Measurements from ENCODE around the gene SUGP2.
A peak's percentile ranks its signal among the peaks of the same experiment; 100 is the strongest.

SUGP2 gene

GRCh38 chr19:19033426-19034203 lies at the start of gene SUGP2, which contains the start of gene ARMC6:
TSS of gene SUGP2 (minus strand) at chr19:19033517. CDS start at chr19:19031071, 2,446 bp downstream.
TSS of gene ARMC6 (plus strand) at chr19:19033603. CDS start at chr19:19034210, 607 bp downstream.
- ATAC-seq (replicated peaks; ENCODE audit: extremely low read depth, poor library complexity, severe bottlenecking) (peak; percentile 81), DNase-seq (ENCODE audit: low spot score in 2 of 2) (peak; percentile 83 to 86)
- Mint-ChIP-seq H3K9me3 (no peaks in the 10 kb centered on the region), H3K27me3 (no peaks in the 10 kb centered on the region), H3K27ac (ENCODE audit: low read depth) (peak within 1 kb of the TSS; percentile 90), H3K36me3 (ENCODE audit: insufficient read depth) (peaks cover 26% of the 10 kb centered on the region), H3K4me1 (peaks cover 16% of the 10 kb centered on the region), H3K4me3 (peak within 1 kb of the TSS; percentile 91)

DNA sequence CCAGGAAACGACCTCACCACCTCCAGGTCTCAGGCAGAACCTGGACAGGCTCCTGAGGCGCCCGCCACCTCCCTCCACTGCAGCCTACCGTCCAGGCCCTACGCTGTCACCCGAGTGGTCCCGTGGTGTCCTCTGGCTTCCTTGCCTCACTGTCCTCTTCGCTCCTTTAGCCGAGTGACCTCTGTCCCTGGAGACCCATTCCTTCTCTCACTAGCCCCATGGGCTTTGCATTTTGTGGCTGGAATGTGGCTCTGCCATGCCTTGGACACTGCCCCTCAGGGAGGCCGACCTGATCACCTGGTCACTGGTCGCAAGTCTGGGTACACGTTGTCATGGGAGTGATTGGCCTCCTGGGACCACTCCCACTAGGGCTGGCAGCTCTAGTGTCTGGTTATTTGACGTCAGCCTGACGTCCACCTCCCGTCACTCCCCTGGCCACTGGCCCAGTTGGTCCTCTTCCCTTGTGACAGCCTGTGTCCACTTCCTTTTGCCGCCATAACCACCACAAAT lies 48.4 kb upstream of the SUGP2 start:
- DNase-seq (ENCODE audit: low spot score in 2 of 2), result no peak
- Mint-ChIP-seq H3K27ac (ENCODE audit: low read depth) (peak overlapping the region; percentile 12), H3K36me3 (ENCODE audit: insufficient read depth) (peaks cover 12% of the 10 kb centered on the region), H3K4me1 (peaks cover 52% of the 10 kb centered on the region), H3K9me3 (no peaks in the 10 kb centered on the region), H3K4me3 (no peak overlapping the region), H3K27me3 (no peaks in the 10 kb centered on the region)
- no peak for ATAC-seq (replicated peaks; ENCODE audit: extremely low read depth, poor library complexity, severe bottlenecking)

- Mint-ChIP-seq H3K9me3 (no peaks in the 10 kb centered on the region), H3K36me3 (ENCODE audit: insufficient read depth) (peaks cover 12% of the 10 kb centered on the region), H3K4me1 (peaks cover 53% of the 10 kb centered on the region), H3K27me3 (no peaks in the 10 kb centered on the region), H3K27ac (ENCODE audit: low read depth) (peak overlapping the region; percentile 35), H3K4me3 (no peak overlapping the region)
- DNase-seq (ENCODE audit: low spot score in 2 of 2) (no peak), ATAC-seq (replicated peaks; ENCODE audit: extremely low read depth, poor library complexity, severe bottlenecking) (no peak)
These were observed 46.3 kb upstream of the SUGP2 start for GRCh38 chr19:19079571-19079970.

- Mint-ChIP-seq H3K4me1 (peaks cover 47% of the 10 kb centered on the region), H3K36me3 (ENCODE audit: insufficient read depth) (peaks cover 14% of the 10 kb centered on the region), H3K4me3 (no peak overlapping the region), H3K27ac (ENCODE audit: low read depth) (no peak overlapping the region), H3K27me3 (no peaks in the 10 kb centered on the region), H3K9me3 (no peaks in the 10 kb centered on the region)
- ATAC-seq (replicated peaks; ENCODE audit: extremely low read depth, poor library complexity, severe bottlenecking) (no peak), DNase-seq (ENCODE audit: low spot score in 2 of 2) (no peak)
These were observed 45.5 kb upstream of the SUGP2 start for GRCh38 chr19:19078801-19079200.

DNA sequence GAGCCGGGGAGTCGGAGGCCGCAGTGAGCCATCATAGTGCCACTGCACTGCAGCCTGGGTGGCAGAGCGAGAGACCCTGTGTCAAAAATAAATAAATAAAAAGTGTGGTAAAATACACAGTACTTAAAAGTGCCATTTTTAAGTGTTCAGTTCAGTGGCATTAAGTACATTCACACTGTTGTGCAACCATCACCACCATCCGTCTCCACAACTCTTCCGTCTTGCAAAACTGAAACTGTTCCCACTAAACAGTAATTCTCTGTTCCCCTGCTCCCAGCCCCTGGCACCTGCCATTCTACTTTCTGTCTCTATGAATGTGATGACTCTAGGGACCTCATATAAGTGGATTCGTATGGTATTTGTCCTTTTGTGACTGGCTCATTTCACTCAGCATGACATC lies 43.8 kb upstream of the SUGP2 start:
- DNase-seq (ENCODE audit: low spot score in 2 of 2) (no peak), ATAC-seq (replicated peaks; ENCODE audit: extremely low read depth, poor library complexity, severe bottlenecking) (no peak)
- Mint-ChIP-seq H3K27me3 (no peaks in the 10 kb centered on the region), H3K4me1 (peaks cover 51% of the 10 kb centered on the region), H3K27ac (ENCODE audit: low read depth) (no peak overlapping the region), H3K9me3 (no peaks in the 10 kb centered on the region), H3K36me3 (ENCODE audit: insufficient read depth) (peaks cover 16% of the 10 kb centered on the region), H3K4me3 (no peak overlapping the region)

- ATAC-seq (replicated peaks; ENCODE audit: extremely low read depth, poor library complexity, severe bottlenecking) (no peak), DNase-seq (ENCODE audit: low spot score in 2 of 2) (no peak)
- H3K27me3 Mint-ChIP-seq, result no peaks in the 10 kb centered on the region
- no peak overlapping the region for H3K27ac Mint-ChIP-seq (ENCODE audit: low read depth)
- no peaks in the 10 kb centered on the region for H3K9me3 Mint-ChIP-seq
- peaks cover 15% of the 10 kb centered on the region for H3K36me3 Mint-ChIP-seq (ENCODE audit: insufficient read depth)
- no peak overlapping the region for H3K4me3 Mint-ChIP-seq
- peaks cover 45% of the 10 kb centered on the region for H3K4me1 Mint-ChIP-seq
These were observed 43.2 kb upstream of the SUGP2 start for GRCh38 chr19:19076476-19076875.

- DNase-seq (ENCODE audit: low spot score in 2 of 2), result no peak
- Mint-ChIP-seq H3K36me3 (ENCODE audit: insufficient read depth) (peaks cover 20% of the 10 kb centered on the region), H3K9me3 (no peaks in the 10 kb centered on the region)
These were observed 41.8 kb upstream of the SUGP2 start for GRCh38 chr19:19075126-19075525.

GRCh38 chr19:19074196-19074882 lies 41.0 kb upstream of the SUGP2 start:
- ATAC-seq (replicated peaks; ENCODE audit: extremely low read depth, poor library complexity, severe bottlenecking) (no peak), DNase-seq (ENCODE audit: low spot score in 2 of 2) (no peak)
- Mint-ChIP-seq H3K9me3 (no peaks in the 10 kb centered on the region), H3K27ac (ENCODE audit: low read depth) (no peak overlapping the region), H3K4me3 (no peak overlapping the region), H3K4me1 (peaks cover 38% of the 10 kb centered on the region), H3K36me3 (ENCODE audit: insufficient read depth) (peaks cover 18% of the 10 kb centered on the region), H3K27me3 (no peaks in the 10 kb centered on the region)

More at GRCh38 chr19:19075126-19075525, 41.8 kb upstream of the SUGP2 start:
- Mint-ChIP-seq H3K4me3 (no peak overlapping the region), H3K27me3 (no peaks in the 10 kb centered on the region), H3K4me1 (peaks cover 41% of the 10 kb centered on the region), H3K27ac (ENCODE audit: low read depth) (no peak overlapping the region)
- ATAC-seq (replicated peaks; ENCODE audit: extremely low read depth, poor library complexity, severe bottlenecking), result no peak

DNA sequence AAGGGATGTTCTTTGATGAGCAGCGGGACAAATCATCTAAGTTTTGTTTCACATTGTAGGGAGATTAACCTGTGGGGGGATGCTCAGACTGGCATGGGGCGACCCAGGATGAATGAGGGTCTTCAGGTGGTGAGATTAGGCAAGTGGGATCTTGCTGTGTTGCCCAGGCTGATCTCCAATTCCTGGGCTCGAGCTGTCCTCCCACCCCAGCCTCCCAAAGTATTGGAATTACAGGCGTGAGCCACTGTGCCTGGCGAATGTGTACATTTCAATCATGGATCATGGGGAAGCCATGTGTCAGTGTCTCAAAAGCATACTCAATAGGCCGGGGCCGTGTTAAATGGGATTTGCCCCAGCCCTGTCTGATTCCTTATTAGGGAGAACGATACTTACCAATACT lies 38.6 kb upstream of the SUGP2 start:
- Mint-ChIP-seq H3K36me3 (ENCODE audit: insufficient read depth) (peaks cover 18% of the 10 kb centered on the region), H3K27me3 (no peaks in the 10 kb centered on the region), H3K9me3 (no peaks in the 10 kb centered on the region), H3K27ac (ENCODE audit: low read depth) (no peak overlapping the region), H3K4me1 (peaks cover 28% of the 10 kb centered on the region), H3K4me3 (no peak overlapping the region)
- ATAC-seq (replicated peaks; ENCODE audit: extremely low read depth, poor library complexity, severe bottlenecking), result no peak
- no peak for DNase-seq (ENCODE audit: low spot score in 2 of 2)

- DNase-seq (ENCODE audit: low spot score in 2 of 2) (no peak), ATAC-seq (replicated peaks; ENCODE audit: extremely low read depth, poor library complexity, severe bottlenecking) (peak; percentile 37)
- Mint-ChIP-seq H3K4me1 (peaks cover 35% of the 10 kb centered on the region), H3K36me3 (ENCODE audit: insufficient read depth) (peaks cover 18% of the 10 kb centered on the region), H3K27me3 (no peaks in the 10 kb centered on the region), H3K4me3 (peak overlapping the region; percentile 50), H3K27ac (ENCODE audit: low read depth) (peak overlapping the region; percentile 59), H3K9me3 (no peaks in the 10 kb centered on the region)
These were observed 35.6 kb upstream of the SUGP2 start for GRCh38 chr19:19068659-19069654.

DNA sequence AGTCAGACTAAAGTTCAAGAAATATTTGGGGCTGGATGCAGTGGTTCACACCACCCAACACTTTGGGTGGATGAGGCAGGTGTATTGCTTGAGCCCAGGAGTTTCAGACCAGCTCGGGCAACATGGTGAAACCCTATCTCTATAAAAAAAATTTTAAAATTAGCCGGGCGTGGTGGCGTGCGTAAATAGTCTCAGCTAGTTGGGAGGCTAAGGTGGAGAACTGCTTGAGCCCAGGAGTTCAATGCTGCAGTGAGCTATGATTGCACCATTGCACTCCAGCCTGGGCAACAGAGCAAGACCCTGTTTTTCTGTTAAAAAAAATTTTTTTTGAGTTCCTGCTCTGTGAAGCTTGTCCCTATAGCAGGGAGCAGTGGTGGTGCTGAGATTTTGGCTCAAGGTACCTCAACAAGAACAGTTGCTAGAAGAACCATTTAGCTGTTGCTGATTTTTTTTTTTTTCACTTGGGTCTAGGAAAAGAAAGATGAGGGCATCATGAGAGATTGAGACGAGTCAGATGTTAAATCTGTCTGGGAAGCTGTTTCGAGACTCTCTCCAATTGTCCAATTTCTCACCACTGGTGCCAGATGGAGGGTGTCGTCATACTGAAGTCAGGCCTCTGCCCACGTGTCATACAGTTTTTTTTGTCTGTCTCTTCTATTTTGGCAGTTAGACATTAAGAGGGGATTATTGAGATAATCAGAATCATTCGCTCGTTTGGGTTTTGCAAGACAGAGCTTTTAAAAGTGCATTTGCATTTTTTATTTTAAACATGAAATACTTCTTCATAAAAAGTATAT lies 34.2 kb upstream of the SUGP2 start:
- Mint-ChIP-seq H3K36me3 (ENCODE audit: insufficient read depth) (peaks cover 13% of the 10 kb centered on the region), H3K9me3 (no peaks in the 10 kb centered on the region), H3K4me1 (peaks cover 28% of the 10 kb centered on the region), H3K4me3 (peak overlapping the region; percentile 7), H3K27ac (ENCODE audit: low read depth) (no peak overlapping the region), H3K27me3 (no peaks in the 10 kb centered on the region)
- no peak for ATAC-seq (replicated peaks; ENCODE audit: extremely low read depth, poor library complexity, severe bottlenecking)
- no peak for DNase-seq (ENCODE audit: low spot score in 2 of 2)
